NCI-H748 (cell line): ENCODE data around the gene SAT2.
A peak's percentile ranks its signal among the peaks of the same experiment; 100 is the strongest.

Experiments
- DNase-seq: peaks from one replicate; lab custom pipeline; 2025; ENCODE audit not compliant: unreplicated experiment; lab: John Stamatoyannopoulos, UW

The SAT2 gene

DNA sequence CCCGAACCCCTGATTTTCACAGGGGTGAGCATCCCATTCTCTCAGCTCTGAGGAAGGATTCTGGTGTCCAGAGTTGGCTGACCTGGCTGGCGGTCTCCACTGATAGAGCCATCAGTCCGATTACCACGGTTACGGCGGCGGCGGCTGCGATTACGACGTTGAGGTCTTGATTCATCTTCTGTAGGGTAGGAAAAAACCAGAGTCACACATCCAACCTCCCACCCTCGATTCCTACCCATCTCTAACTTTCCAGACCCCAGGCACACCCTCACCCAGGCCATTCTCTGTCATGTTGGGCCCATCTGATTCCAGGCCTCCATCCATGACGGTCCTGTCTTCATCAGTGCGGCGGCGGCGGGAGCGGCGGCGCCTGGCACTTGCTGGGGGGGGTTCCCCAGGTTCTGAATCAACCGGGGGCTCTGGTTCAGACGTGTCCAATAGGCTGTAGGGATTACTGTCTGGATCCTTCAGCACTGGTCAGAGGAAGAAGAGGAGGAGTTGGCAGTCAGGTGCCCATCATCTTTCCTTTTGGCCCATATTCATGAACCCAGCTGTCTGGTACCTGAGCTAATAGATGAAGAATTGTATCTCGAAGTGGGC is 35.1 kb downstream of the SAT2 start:
- DNase-seq, result no peak

DNA sequence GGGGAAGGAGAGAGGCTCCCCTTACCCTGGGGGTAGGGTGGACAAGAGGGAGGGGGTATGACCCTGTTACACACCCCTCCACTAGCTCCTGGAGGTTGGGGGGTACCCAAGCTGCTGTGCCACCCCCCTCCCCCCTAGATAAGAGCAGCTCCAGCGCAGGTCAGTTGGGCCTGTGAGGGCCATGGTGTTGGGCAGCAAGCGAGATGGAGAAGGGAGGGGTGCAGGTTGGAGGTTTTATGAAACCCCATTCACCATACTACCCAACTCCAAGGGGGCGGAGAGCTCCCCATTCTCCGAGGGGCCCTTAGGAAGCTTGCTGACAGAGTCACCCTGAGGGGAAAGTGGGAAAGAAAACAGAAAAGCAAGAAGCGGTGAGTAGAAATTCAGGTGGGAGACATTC is 36.0 kb downstream of the SAT2 start:
- no peak for DNase-seq

DNA sequence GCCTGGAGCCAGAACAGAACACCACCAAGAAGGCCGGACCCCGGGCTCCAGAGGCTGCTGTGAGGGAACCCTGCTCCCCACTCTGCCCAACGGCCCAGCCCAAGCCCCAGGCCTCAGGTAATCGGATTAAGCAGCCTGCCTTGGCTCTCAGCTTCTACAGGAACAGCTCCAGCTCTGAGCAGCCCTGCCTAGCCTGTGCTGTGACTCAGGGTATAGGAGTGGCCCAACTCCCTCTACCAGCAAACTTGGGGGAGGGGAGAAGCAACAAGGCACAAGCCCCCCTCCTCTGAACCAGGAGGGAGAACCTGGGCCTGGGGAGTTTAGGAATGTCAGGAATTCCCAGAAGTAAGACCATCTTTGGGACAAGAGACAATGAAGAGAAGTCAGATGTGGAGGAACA is 36.9 kb downstream of the SAT2 start:
- no peak for DNase-seq

DNA sequence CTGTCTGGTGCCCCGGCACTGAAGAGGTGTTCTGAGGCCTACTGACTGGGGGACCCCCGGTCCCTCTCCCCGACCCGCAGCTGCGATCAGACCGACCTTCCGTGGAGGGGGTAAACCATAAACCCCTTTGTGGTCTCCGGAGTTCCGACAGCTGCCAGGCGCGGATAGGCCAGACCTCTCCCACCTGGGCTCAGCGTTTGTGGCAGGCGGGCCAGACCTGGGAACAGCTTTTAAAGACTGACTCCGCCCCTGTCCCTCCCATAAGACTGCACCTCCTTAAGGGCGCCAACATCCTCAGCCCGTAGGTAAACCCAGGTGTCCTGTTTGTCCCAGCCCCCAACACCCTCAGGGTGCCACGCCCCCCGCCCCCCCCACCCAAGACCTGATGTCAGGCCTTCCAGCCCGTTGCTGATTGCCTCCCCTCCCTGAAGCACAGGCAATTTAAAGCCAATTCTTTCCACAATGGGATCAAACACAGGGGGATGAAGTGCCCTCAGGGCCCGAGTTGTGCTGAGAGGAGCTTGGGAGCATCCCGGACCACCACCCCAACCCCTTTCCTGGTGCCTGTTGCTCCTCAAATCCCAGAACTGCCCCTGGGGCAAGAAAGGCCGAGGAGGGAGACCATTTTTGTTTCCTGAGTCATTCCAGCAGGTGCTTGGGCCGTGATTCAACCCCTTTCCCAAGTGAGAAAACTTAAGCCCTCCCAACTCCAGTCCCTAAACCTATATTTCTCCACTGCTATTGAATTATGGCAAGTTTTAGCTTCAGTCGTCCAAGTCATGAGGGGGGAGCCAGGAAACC is 37.5 kb downstream of the SAT2 start, which contains the start of gene SOX15:
Gene SOX15, minus strand, starts transcription at position 204 of the 801 bp plus-strand sequence. CDS start 418 bp downstream, outside the sequence.
- peak; percentile 26 for DNase-seq

DNA sequence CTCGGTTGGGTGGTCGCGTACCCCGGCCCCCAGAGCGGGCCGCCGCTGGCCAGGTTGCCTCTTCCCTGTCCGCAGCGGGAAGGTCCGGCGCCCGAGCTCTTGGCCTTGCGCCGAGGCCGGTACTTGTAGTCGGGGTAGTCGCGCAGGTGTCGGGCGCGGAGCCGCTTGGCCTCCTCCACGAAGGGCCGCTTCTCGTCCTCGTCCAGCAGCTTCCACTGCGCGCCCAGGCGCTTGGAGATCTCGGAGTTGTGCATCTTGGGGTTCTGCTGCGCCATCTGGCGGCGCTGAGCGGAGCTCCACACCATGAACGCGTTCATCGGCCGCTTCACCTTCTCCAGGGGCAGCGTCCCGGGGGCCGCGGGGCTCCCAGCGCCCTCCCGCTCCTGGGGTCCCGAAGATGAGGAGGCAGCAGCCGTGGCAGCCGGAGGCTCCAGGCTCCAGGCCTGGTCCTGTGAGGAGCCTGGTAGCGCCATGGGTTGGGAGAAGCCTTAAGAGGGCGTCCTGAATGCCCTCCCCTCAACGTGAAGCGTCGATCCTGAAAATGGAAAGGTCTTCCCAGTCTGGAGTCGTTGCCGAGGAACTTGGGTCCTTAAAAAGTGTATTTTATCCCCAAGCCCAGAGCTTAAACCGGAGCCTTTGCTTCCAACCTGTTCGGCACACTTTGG is 38.3 kb downstream of the SAT2 start:
- peak; percentile 90 for DNase-seq

DNA sequence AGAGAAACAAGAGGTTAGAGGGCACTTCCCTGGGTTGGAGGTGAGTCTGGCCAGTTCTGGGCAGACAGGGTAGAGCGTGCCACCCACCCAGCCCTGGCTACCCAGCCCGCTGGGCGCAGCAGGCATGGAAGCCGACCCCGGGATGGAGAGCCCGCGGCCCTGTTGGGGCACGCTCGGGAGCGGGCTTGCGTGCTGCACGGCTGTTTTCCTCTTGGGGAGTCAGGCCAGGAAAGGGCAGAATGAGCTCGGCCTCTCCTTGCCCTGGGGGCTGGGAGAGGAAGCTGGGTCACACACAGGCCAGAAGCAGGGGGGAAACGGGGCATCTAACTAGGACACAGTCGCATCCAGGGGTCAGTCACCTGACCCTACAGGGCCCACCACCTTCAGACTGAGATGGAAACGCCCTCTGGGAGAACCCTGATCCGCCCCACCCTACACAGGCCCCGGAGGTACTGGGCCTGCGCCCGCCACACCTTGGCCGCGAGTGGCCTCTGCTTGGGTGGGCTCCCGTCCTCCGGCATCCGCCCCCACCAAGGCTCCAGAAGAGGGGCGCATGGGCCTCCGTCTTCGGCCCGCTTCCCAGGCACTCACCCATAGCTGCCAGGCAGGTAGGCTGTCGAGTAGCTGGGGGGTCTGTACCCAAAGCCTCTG is 38.9 kb downstream of the SAT2 start:
- DNase-seq, result no peak

DNA sequence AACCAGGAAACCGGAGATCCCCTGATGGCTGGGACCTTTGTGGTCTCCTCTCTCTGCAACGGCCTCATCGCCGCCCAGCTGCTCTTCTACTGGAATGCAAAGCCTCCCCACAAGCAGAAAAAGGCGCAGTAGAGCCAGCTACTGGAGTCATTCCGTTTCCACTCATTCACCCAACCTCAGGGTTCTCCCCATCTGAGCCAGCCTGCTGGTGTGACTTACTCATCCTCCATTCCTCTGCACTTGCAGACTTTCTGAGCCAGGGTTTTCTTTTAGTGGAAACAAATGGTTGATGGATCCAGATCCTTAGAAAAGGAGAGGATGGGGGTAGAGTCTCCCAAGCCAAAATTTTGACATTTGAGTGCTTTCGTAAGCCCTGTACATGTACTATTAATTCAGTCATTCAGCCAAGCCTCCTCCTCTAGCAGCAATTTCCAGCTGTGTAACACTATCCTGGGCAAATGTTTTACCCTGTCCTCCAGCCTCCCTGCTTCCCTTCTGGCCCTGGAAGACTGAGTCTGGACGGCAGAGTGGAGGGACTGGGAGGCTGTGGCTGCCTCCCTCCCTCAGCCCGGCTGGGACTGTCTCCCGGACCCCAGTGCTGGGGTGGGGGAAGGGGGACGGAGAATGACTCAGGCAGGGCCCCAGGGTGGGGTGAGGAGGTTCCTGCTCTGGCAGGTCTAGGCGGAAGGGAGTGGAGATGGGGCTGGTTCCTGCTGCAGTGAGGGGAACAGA is 40.0 kb downstream of the SAT2 start:
- DNase-seq, result no peak

DNA sequence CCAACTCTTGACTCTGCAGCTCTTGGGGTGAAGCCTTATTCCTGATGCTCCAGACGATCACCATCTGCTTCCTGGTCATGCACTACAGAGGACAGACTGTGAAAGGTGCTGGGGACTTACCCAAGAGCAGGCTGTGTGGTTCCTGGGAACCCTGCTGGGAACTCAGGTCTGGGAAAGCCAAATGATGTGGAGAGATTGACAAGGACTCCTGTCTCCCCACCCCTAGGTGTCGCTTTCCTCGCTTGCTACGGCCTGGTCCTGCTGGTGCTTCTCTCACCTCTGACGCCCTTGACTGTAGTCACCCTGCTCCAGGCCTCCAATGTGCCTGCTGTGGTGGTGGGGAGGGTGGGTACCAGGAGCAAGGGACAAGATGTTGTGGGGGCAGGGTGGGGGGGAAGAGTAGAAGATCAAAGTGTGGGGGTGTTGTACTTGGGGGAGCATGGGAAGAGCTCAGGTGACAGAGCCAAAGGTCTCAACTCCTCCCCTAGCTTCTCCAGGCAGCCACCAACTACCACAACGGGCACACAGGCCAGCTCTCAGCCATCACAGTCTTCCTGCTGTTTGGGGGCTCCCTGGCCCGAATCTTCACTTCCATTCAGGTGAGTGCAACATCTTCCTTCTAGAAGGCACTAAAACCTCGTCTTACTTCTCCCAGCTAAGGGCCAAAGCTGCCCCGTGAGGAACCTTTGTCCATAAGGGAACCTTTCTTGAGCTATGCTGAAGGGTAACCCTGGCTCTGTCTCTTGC is 40.8 kb downstream of the SAT2 start:
- no peak for DNase-seq

DNA sequence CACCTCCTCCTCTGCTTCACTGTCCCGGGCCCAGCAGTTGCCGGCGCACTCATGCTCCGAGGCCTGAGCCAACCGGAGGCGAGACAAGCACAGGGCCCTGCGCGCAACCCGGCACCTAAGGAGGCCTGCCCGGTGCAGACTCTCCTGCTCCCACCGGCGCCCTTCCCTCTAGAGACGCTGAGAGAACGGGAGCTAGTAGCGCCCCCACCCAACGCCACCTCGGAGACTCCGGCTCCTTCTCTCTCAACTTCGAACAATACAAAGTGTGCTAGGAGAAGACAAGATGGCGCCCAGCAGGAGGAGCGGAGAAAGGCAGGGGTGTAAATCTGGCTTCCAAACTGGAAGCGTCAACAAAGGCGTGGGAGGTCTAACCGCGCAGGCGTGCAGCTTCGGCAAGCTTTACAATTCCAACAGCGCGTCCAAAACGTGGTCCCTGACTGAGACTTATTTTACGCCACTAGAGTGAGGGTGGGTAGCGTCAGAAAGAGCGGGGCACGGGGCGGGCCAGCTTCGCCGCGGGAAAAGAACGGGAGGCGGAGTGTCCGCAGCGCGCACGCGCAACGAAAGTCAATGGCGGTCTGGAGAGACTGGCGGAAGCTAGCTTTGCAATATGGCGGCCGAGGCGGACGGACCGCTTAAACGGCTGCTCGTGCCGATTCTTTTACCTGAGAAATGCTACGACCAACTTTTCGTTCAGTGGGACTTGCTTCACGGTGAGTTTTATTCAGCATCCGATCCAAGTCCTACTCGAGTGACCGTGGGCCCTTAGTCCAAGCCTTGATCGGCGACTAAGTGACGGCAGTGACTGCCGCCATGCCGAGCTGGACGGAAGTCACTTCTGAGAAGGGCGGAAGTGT is 44.1 kb downstream of the SAT2 start, which contains the start of gene MPDU1:
Gene MPDU1, plus strand, starts transcription at position 600 of the 857 bp plus-strand sequence. Its CDS starts 11 bp downstream, at position 611.
- peak; percentile 99 for DNase-seq

DNA sequence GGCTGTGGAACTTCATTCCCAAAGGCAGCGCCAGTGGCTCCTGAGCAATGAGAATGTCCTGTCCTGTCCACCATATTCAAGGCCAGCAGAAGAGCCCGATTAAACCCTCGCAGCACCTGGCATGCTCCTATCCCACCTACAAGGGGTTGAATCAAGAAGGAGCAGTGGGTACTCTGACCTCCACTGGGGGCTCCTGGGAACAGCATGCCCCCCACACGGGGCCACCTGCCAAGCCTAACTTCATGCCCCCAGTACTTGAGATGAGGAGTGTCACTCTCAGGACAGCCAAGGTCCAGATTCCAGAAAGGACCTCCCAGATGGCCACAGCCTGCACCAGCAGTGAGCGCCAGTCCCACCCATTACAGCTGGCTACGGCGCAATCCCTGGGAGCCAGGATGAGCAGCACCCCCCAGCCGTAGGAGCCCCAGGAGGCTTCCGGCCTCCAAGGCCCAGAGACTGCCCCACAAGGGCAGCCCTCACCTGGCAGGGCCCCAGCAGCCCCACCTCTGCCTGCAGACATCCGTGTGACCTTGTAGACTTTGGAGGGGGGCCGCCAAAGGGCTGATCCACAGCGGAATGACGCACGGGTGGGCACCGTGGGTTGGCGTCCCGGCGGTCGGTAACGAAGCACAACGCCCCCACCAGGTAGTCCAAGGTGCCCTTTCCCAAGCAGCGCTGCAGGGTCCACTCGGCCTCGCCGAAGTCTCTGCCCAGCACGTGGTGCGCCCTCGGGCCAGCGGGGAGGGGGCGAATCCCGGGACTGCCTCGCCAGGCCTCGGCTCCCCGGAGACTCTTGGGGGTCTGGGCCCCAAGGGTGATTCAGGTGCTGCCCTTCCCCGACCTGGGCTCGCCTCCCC is 45.0 kb downstream of the SAT2 start:
- DNase-seq, result no peak

DNA sequence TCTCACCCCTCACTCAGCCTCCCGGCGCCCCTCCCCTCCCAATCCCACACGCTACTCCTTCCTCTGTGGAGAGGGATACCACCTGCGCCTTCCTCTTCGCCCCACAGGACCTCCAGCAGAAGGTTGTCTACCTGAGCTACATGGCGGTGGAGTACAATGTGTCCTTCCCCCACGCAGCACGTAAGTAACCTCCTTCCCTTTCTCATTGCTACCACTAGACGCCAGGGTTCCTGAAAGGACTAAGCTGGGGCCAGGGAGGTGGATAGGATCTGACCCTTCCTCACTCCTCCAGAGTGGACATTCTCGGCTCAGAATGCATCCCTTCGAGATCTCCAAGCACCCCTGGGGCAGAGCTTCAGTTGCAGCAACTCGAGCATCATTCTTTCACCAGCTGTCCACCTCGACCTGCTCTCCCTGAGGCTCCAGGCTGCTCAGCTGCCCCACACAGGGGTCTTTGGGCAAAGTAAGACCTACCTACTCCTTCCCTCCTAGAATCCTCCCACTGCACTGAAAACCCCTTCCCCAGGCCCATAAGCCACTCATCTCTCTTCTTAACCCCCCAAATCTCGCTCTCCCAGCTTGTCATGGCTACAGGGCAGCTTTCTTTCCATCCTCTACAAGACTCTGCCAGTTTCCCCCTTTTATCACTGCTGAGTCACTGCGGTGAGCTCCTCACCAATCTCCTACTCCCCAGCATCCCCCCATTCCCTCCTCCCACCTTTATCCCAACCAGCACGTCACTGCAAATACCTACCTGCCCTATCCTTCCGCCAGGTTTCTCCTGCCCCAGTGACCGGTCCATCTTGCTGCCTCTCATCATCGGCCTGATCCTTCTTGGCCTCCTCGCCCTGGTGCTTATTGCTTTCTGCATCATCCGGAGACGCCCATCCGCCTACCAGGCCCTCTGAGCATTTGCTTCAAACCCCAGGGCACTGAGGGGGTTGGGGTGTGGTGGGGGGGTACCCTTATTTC is 46.7 kb downstream of the SAT2 start:
- DNase-seq, result no peak

DNA sequence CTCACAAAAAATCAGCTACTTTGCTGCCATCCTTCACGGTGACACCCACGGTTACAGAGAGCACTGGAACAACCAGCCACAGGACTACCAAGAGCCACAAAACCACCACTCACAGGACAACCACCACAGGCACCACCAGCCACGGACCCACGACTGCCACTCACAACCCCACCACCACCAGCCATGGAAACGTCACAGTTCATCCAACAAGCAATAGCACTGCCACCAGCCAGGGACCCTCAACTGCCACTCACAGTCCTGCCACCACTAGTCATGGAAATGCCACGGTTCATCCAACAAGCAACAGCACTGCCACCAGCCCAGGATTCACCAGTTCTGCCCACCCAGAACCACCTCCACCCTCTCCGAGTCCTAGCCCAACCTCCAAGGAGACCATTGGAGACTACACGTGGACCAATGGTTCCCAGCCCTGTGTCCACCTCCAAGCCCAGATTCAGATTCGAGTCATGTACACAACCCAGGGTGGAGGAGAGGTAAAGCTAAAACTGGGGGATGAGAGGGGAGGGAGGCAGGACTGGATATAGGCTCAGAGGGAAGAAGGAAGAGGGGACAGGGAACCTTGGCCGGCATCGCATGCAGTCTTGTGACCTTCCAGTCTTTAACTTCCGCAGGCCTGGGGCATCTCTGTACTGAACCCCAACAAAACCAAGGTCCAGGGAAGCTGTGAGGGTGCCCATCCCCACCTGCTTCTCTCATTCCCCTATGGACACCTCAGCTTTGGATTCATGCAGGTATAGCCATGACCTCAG is 47.6 kb downstream of the SAT2 start:
- no peak for DNase-seq

DNA sequence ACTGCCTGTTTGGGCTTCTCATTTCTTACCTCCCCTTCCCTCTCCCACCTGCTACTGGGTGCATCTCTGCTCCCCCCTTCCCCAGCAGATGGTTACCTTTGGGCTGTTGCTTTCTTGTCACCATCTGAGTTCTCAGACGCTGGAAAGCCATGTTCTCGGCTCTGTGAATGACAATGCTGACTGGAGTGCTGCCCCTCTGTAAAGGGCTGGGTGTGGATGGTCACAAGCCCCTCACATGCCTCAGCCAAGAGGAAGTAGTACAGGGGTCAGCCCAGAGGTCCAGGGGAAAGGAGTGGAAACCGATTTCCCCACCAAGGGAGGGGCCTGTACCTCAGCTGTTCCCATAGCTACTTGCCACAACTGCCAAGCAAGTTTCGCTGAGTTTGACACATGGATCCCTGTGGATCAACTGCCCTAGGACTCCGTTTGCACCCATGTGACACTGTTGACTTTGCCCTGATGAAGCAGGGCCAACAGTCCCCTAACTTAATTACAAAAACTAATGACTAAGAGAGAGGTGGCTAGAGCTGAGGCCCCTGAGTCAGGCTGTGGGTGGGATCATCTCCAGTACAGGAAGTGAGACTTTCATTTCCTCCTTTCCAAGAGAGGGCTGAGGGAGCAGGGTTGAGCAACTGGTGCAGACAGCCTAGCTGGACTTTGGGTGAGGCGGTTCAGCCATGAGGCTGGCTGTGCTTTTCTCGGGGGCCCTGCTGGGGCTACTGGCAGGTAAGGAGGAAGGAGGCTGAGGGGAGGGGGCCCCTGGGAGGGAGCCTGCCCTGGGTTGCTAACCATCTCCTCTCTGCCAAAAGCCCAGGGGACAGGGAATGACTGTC is 48.4 kb downstream of the SAT2 start, which contains the start of gene CD68:
Gene CD68, plus strand, starts transcription at position 638 of the 833 bp plus-strand sequence. Its CDS starts 40 bp downstream, at position 678.
- DNase-seq, result peak; percentile 55

DNA sequence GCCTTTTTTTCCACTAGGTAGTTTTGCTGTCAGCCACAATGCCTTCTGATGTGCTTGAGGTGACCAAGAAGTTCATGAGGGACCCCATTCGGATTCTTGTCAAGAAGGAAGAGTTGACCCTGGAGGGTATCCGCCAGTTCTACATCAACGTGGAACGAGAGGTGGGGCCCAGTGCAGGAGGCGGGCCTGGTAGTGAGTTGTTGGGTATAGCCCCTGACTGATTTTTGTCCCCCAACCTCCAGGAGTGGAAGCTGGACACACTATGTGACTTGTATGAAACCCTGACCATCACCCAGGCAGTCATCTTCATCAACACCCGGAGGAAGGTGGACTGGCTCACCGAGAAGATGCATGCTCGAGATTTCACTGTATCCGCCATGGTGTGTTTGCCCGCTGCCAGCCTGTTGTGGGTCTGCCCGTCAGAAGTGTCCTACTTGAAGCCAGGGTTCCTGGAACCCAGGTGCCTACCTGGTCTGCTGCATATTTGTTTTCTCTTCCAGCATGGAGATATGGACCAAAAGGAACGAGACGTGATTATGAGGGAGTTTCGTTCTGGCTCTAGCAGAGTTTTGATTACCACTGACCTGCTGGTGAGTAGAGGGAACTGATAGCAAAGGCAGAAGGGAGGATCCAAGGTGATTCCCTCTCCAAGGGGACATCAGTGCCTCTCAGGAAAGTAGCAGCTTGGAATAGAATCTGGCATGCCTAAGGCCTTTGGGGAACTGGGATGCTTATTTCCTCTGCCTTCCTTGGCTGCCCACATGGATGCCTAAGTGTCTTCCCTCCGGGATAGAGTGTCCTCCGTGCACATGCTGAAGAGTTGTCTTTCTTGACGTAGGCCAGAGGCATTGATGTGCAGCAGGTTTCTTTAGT is 50.1 kb downstream of the SAT2 start:
- no peak for DNase-seq
